DOHH2 (cell line): ENCODE data around the gene ZNF521.

Experiments
- H3F3A ChIP-seq: fragments of 200-600 bp; sonication (generic), shearing (Covaris generic); 2 replicates; pipeline ENCODE4 v1.6.0; 2016; ENCODE audit warnings: antibody characterized with exemption, mild to moderate bottlenecking; ENCODE audit not compliant: control insufficient read depth, insufficient read depth
- H3K27ac ChIP-seq: fragments of 200-600 bp; sonication (generic); 2 replicates; pipeline ENCODE4 v1.5.1; 2014; ENCODE audit warnings: low read depth, mild to moderate bottlenecking, low read length, moderate library complexity
- H3K27me3 ChIP-seq: fragments of 200-600 bp; sonication (generic); 2 replicates; pipeline ENCODE4 v1.6.1; 2014; ENCODE audit warnings: mild to moderate bottlenecking, low read length, mixed read lengths; ENCODE audit not compliant: control insufficient read depth
- H3K36me3 ChIP-seq: fragments of 200-600 bp; sonication (generic); 2 replicates; pipeline ENCODE4 v1.6.1; 2014; ENCODE audit warnings: mild to moderate bottlenecking, low read length, moderate library complexity, mixed read lengths; ENCODE audit not compliant: control insufficient read depth
- H3K4me1 ChIP-seq: fragments of 200-600 bp; sonication (generic); 2 replicates; pipeline ENCODE4 v1.6.1; 2014; ENCODE audit warnings: mild to moderate bottlenecking, low read length, mixed read lengths; ENCODE audit not compliant: control insufficient read depth
- H3K4me2 ChIP-seq: fragments of 200-600 bp; sonication (generic); 2 replicates; pipeline ENCODE4 v1.6.0; 2014; ENCODE audit warnings: mild to moderate bottlenecking, low read length, moderate library complexity
- H3K4me3 ChIP-seq: fragments of 200-600 bp; sonication (generic); 2 replicates; pipeline ENCODE4 v1.5.1; 2014; ENCODE audit warnings: mild to moderate bottlenecking, low read length, mixed read lengths
- H3K79me2 ChIP-seq: fragments of 200-600 bp; sonication (generic); 2 replicates; pipeline ENCODE4 v1.6.1; 2014; ENCODE audit warnings: mild to moderate bottlenecking, low read length, mixed read lengths; ENCODE audit not compliant: control insufficient read depth
- H3K9me2 ChIP-seq: fragments of 200-600 bp; sonication (generic); replicated peaks from 2 replicates; pipeline ENCODE4 v1.6.1; 2014; ENCODE audit warnings: mild to moderate bottlenecking, low read length, mixed read lengths; ENCODE audit not compliant: control insufficient read depth
- H3K9me3 ChIP-seq: fragments of 200-600 bp; sonication (generic); 2 replicates; pipeline ENCODE4 v1.6.1; 2014; ENCODE audit warnings: antibody characterized with exemption, low read length, mixed read lengths; ENCODE audit not compliant: control insufficient read depth, insufficient read depth
- H4K20me1 ChIP-seq: fragments of 200-600 bp; sonication (generic); 2 replicates; pipeline ENCODE4 v1.6.0; 2014; ENCODE audit warnings: low read depth, mild to moderate bottlenecking, antibody characterized with exemption, low read length, moderate library complexity; ENCODE audit not compliant: control insufficient read depth, insufficient read depth
- CTCF ChIP-seq: fragments of 200-600 bp; sonication (generic); IDR thresholded peaks from one replicate; pipeline ENCODE4 v1.5.1; 2014; ENCODE audit warnings: antibody characterized with exemption, mild to moderate bottlenecking, low read depth, low read length; ENCODE audit not compliant: poor library complexity, severe bottlenecking
- EZH2phosphoT487 ChIP-seq: fragments of 200-600 bp; sonication (generic); IDR thresholded peaks from 2 replicates; pipeline ENCODE4 v1.6.1; 2017; ENCODE audit warnings: borderline replicate concordance, mild to moderate bottlenecking, antibody characterized with exemption, low read length, moderate library complexity, mixed read lengths

ZNF521 gene

GRCh38 chr18:25314151-25314837 lies 37.7 kb downstream of the ZNF521 start:
- Histone ChIP-seq H3K9me2 (no peaks in the 10 kb centered on the region), H3F3A (no peaks in the 10 kb centered on the region), H3K4me1 (no peaks in the 10 kb centered on the region), H3K79me2 (no peaks in the 10 kb centered on the region), H3K9me3 (no peaks in the 10 kb centered on the region), H4K20me1 (no peaks in the 10 kb centered on the region), H3K36me3 (no peaks in the 10 kb centered on the region), H3K27ac (no peak overlapping the region), H3K27me3 (peaks cover 2% of the 10 kb centered on the region; the same call in 1 of the 2 replicates), H3K4me2 (no peak overlapping the region), H3K4me3 (no peak overlapping the region)
- no peak for TF ChIP-seq CTCF
- no peak for TF ChIP-seq EZH2phosphoT487

GRCh38 chr18:25313268-25313667 lies 38.7 kb downstream of the ZNF521 start:
- TF ChIP-seq EZH2phosphoT487: no peak
- TF ChIP-seq CTCF: no peak
- Histone ChIP-seq H3K27me3 (peaks cover 2% of the 10 kb centered on the region; the same call in 1 of the 2 replicates), H4K20me1 (no peaks in the 10 kb centered on the region), H3K4me2 (no peak overlapping the region), H3K9me2 (no peaks in the 10 kb centered on the region), H3K4me1 (no peaks in the 10 kb centered on the region), H3K27ac (no peak overlapping the region), H3K36me3 (no peaks in the 10 kb centered on the region), H3K79me2 (no peaks in the 10 kb centered on the region), H3K4me3 (no peak overlapping the region), H3K9me3 (no peaks in the 10 kb centered on the region), H3F3A (no peaks in the 10 kb centered on the region)

- Histone ChIP-seq H4K20me1 (no peaks in the 10 kb centered on the region), H3K79me2 (no peaks in the 10 kb centered on the region), H3K9me3 (no peaks in the 10 kb centered on the region), H3K4me3 (no peak overlapping the region), H3K27me3 (no peaks in the 10 kb centered on the region), H3F3A (no peaks in the 10 kb centered on the region), H3K4me1 (no peaks in the 10 kb centered on the region), H3K9me2 (no peaks in the 10 kb centered on the region), H3K4me2 (no peak overlapping the region), H3K36me3 (no peaks in the 10 kb centered on the region), H3K27ac (no peak overlapping the region)
- peak; percentile 44 for TF ChIP-seq CTCF
- no peak for TF ChIP-seq EZH2phosphoT487
Measured at GRCh38 chr18:25310045-25310444, 41.9 kb downstream of the ZNF521 start.
